KMS-11 (cell line): ENCODE results near the gene LPO.

Experiments
- H2AFZ ChIP-seq: fragments of 200-600 bp; sonication (generic); 2 replicates; pipeline ENCODE4 v1.6.1; 2016; ENCODE audit warnings: antibody characterized with exemption, mixed run types, low read depth
- H3K27ac ChIP-seq: fragments of 200-600 bp; sonication (generic); 2 replicates; pipeline ENCODE4 v1.6.1; 2016; ENCODE audit warnings: mild to moderate bottlenecking, mixed run types
- H3K27me3 ChIP-seq: fragments of 200-600 bp; sonication (generic); 2 replicates; pipeline ENCODE4 v1.6.1; 2017; ENCODE audit warnings: mild to moderate bottlenecking, low read depth, mixed run types, moderate library complexity; ENCODE audit not compliant: insufficient read depth
- H3K36me3 ChIP-seq: fragments of 200-600 bp; sonication (generic); 2 replicates; pipeline ENCODE4 v1.6.1; 2017; ENCODE audit warnings: mild to moderate bottlenecking, mixed run types; ENCODE audit not compliant: insufficient read depth
- H3K4me1 ChIP-seq: fragments of 200-600 bp; sonication (generic); 2 replicates; pipeline ENCODE4 v1.6.1; 2016; ENCODE audit warnings: mild to moderate bottlenecking, low read depth, mixed run types; ENCODE audit not compliant: poor library complexity, severe bottlenecking
- H3K4me2 ChIP-seq: fragments of 200-600 bp; sonication (generic); 2 replicates; pipeline ENCODE4 v1.7.0; 2016; ENCODE audit warnings: mild to moderate bottlenecking, mixed run types
- H3K4me3 ChIP-seq: fragments of 200-600 bp; sonication (generic); IDR thresholded peaks from 2 replicates; pipeline ENCODE4 v1.6.1; 2017; ENCODE audit warnings: low read depth, low read length, mixed read lengths; ENCODE audit not compliant: insufficient read depth
- H3K79me2 ChIP-seq: fragments of 200-600 bp; sonication (generic); 2 replicates; pipeline ENCODE4 v1.6.1; 2016; ENCODE audit warnings: low read depth, mixed run types; ENCODE audit not compliant: insufficient read depth
- H3K9ac ChIP-seq: fragments of 200-600 bp; sonication (generic); 2 replicates; pipeline ENCODE4 v1.6.1; 2016; ENCODE audit warnings: mild to moderate bottlenecking, mixed run types
- H4K20me1 ChIP-seq: fragments of 200-600 bp; sonication (generic); 2 replicates; pipeline ENCODE4 v1.6.1; 2016; ENCODE audit warnings: mild to moderate bottlenecking, mixed run types; ENCODE audit not compliant: insufficient read depth
- TF ChIP-seq, protein P1 (sequence below): fragments of 200-600 bp; sonication (generic); conservative IDR thresholded peaks from 2 replicates; pipeline ENCODE4 v1.6.1; 2017; ENCODE audit warnings: low read depth, mild to moderate bottlenecking, antibody characterized with exemption, low read length, moderate library complexity, mixed read lengths

LPO gene

DNA sequence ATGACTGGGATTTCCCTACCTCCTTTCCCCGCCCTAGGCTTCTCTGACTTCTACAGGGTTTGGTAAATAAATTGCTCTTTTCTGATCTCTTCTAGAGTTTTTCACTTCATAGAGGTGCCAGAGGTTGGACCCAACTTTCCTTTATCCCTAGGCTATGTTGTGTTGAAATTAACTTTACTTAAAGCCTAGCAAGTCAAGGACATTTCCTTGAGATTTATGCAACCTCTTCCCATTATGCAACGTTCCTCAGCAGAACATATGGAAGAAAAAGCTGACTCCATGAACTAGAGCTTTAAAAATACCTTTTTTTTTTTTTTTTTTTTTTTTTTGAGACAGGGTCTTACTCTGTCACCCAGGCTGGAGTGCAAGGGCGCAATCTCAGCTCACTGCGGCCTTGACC, 26.9 kb downstream of the LPO start:
- H3K9ac ChIP-seq = no peak overlapping the region
- no peaks in the 10 kb centered on the region for H3K79me2 ChIP-seq
- H3K27me3 ChIP-seq = no peaks in the 10 kb centered on the region
- no peak overlapping the region for H2AFZ ChIP-seq
- no peak overlapping the region for H3K4me2 ChIP-seq
- H3K36me3 ChIP-seq = no peaks in the 10 kb centered on the region
- TF ChIP-seq, protein P1, sequence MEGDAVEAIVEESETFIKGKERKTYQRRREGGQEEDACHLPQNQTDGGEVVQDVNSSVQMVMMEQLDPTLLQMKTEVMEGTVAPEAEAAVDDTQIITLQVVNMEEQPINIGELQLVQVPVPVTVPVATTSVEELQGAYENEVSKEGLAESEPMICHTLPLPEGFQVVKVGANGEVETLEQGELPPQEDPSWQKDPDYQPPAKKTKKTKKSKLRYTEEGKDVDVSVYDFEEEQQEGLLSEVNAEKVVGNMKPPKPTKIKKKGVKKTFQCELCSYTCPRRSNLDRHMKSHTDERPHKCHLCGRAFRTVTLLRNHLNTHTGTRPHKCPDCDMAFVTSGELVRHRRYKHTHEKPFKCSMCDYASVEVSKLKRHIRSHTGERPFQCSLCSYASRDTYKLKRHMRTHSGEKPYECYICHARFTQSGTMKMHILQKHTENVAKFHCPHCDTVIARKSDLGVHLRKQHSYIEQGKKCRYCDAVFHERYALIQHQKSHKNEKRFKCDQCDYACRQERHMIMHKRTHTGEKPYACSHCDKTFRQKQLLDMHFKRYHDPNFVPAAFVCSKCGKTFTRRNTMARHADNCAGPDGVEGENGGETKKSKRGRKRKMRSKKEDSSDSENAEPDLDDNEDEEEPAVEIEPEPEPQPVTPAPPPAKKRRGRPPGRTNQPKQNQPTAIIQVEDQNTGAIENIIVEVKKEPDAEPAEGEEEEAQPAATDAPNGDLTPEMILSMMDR = no peak
- H3K27ac ChIP-seq = no peak overlapping the region
- no peaks in the 10 kb centered on the region for H4K20me1 ChIP-seq
- no peak overlapping the region for H3K4me3 ChIP-seq
- H3K4me1 ChIP-seq = peaks cover 6% of the 10 kb centered on the region

DNA sequence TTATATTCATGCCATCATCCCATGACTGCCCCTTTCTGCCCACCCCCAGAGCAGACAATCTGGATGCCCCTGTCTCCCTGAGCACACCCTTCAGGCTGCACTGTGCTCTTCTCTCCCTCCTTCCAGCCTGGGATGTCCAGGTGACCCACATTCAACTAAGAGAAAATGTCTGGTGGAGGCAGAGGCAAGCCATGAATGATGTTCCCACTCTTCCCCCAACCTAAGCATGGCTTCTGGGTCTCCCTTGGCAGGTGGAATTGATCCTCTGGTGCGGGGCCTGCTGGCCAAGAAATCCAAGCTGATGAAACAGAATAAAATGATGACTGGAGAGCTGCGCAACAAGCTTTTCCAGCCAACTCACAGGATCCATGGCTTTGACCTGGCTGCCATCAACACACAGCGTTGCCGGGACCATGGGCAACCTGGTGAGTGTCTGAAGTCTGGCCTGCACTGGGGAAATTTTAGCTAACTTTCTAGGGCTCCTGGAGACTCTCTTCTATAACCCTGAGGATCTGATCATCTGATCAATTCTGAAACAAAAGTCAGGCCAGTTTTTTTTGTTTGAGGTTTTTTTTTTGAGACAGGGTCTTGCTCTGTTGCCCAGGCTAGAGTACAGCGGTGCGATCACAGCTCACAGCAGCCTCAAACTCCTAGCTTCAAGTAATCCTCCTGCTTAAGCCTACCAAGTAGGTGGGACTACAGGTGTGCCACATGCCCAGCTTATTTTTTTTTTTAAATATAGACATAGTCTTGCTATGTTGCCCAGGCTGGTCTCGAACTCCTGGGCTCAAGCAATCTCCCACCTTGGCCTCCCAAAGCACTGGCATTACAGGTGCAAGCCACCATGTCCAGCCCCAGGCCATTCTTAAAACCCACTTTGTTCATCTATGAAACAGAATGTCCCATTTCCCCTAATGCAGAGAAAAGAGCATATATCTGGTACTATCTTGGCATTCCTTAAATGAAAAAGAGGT, 27.8 kb downstream of the LPO start:
- Histone ChIP-seq H2AFZ (no peak overlapping the region), H3K27me3 (no peaks in the 10 kb centered on the region), H3K4me3 (no peak overlapping the region), H4K20me1 (no peaks in the 10 kb centered on the region), H3K27ac (no peak overlapping the region), H3K79me2 (no peaks in the 10 kb centered on the region), H3K4me1 (peaks cover 6% of the 10 kb centered on the region), H3K4me2 (no peak overlapping the region), H3K9ac (no peak overlapping the region), H3K36me3 (no peaks in the 10 kb centered on the region)
- TF ChIP-seq, protein P1 = no peak

DNA sequence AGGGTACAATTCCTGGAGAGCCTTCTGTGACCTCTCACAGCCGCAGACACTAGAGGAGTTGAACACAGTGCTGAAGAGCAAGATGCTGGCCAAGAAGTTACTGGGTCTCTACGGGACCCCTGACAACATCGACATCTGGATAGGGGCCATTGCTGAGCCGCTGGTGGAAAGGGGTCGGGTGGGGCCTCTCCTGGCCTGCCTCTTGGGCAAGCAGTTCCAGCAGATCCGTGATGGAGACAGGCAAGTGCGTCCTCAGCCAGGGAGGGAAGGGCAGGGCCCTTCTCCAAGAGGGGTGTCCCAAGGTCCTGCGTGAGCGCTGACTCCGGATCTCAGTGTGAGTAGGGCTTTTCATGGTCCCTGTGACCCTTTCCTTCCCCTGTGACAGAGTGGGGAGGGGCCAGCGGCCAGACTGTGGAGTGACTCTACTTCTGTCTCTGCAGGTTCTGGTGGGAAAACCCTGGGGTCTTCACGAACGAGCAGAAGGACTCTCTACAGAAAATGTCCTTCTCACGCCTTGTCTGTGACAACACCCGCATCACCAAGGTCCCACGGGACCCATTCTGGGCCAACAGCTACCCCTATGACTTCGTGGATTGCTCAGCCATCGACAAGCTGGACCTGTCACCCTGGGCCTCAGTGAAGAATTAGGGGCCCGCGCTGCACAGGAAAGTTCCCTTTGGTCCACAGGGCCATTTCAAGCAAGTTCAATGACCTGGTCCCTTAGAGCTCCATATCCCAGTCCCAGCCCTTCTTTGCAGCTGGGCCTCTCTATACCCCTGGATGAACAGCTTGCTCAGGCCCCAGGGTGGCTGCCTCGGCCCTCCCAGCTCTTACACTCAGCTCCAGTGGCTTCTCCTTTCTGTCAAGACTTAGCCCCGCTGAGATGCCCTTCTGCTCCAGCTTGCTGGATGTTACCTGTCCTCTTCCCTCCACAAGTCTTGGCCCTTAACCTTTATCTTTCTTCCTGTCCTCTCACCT, 29.3 kb downstream of the LPO start:
- TF ChIP-seq, protein P1 = no peak
- peaks cover 6% of the 10 kb centered on the region for H3K4me1 ChIP-seq
- no peak overlapping the region for H3K27ac ChIP-seq
- H3K27me3 ChIP-seq = no peaks in the 10 kb centered on the region
- no peak overlapping the region for H3K9ac ChIP-seq
- no peaks in the 10 kb centered on the region for H3K79me2 ChIP-seq
- H2AFZ ChIP-seq = no peak overlapping the region
- no peak overlapping the region for H3K4me3 ChIP-seq
- no peaks in the 10 kb centered on the region for H4K20me1 ChIP-seq
- H3K4me2 ChIP-seq = no peak overlapping the region
- H3K36me3 ChIP-seq = no peaks in the 10 kb centered on the region

DNA sequence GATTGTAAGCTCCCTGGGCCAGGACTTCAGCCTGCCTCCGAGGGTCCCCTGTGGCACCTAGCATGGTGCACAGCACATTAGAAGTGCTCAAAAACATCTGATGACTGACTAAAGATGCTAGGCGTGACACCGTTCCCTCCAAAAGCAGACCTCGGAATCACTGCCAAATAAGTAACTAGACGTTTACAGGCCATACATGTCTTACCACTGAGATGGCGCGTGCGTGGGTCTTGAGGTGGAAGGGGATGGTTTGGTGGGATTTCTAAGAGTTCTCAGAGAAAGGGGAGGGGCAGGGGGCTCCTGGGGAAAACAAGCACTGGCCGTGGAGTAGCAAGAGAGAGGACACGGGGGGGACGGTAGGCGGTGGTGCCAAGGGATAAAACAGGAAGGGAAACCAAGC, 29.9 kb downstream of the LPO start:
- H3K4me3 ChIP-seq = no peak overlapping the region
- TF ChIP-seq, protein P1 = no peak
- no peak overlapping the region for H2AFZ ChIP-seq
- H3K27ac ChIP-seq = no peak overlapping the region
- peaks cover 5% of the 10 kb centered on the region for H3K4me1 ChIP-seq
- no peak overlapping the region for H3K4me2 ChIP-seq
- H3K27me3 ChIP-seq = no peaks in the 10 kb centered on the region
- H4K20me1 ChIP-seq = no peaks in the 10 kb centered on the region
- H3K9ac ChIP-seq = no peak overlapping the region
- H3K36me3 ChIP-seq = no peaks in the 10 kb centered on the region
- no peaks in the 10 kb centered on the region for H3K79me2 ChIP-seq
